Body of pancreas (tissue), 4 donors: ENCODE measurements around the gene BOD1. TPM values are rescaled to one million over a fixed set of nuclear protein-coding genes. Genes with fewer than 3 reads are reported as not detected.

Source experiments
- ATAC-seq: fragments of 150-250 bp; one replicate; pipeline ENCODE4 v1.9.1; 2016
- DNase-seq, 4 donors: peaks; one replicate each; pipeline ENCODE4 v3.0.0-alpha.2; 2019
- H3K27ac ChIP-seq, 4 donors: fragments of 200-600 bp; sonication (generic); 1 replicate in 3 of 4; 2 replicates in 1 of 4; pipeline versions ENCODE4 v1.5.1 to v1.6.1; 2016 to 2019; ENCODE audit warnings: mild to moderate bottlenecking in 1 of 4, mixed read lengths in 1 of 4, moderate library complexity in 1 of 4
- H3K27me3 ChIP-seq, 2 donors: fragments of 200-600 bp; sonication (generic); one replicate each; pipeline ENCODE4 v1.6.0; 2016; ENCODE audit warnings: mild to moderate bottlenecking in 1 of 2
- H3K36me3 ChIP-seq, 2 donors: fragments of 200-600 bp; sonication (generic); replicated peaks in 1 of 2; 2 replicates each; pipeline ENCODE4 v1.5.1; 2016; ENCODE audit warnings: low read depth in 2 of 2; ENCODE audit not compliant: insufficient read depth in 1 of 2
- H3K4me1 ChIP-seq: fragments of 200-600 bp; sonication (generic); one replicate; pipeline ENCODE4 v1.6.0; 2016
- H3K4me3 ChIP-seq, 2 donors: fragments of 200-600 bp; sonication (generic); 1 replicate in 1 of 2; 2 replicates in 1 of 2; pipeline ENCODE4 v1.5.1; 2016 to 2019
- H3K9me3 ChIP-seq, 3 donors: fragments of 200-600 bp; sonication (generic); 1 replicate in 2 of 3; 2 replicates in 1 of 3; pipeline ENCODE4 v1.5.1; 2016
- POLR2A ChIP-seq, 3 donors: fragments of 450-650 bp; IDR thresholded peaks; one replicate each; pipeline ENCODE4 v1.6.1; 2016; ENCODE audit warnings: antibody characterized with exemption in 3 of 3, mild to moderate bottlenecking in 2 of 3
- WGBS, 2 donors: methylation state at CpG; one replicate each; pipeline ENCODE4 v1.1.5; 2017; 5-methylcytosine and 5-hydroxymethylcytosine counted together
- intact Hi-C: fragments of 100-400 bp; cut with DNase I; formaldehyde crosslinking; loops from one replicate; pipeline ENCODE4 v1.15.1; 2023
- total RNA-seq, 2 donors: library from RNA; depleted of rRNA; stranded (reverse); fragments of >200 nt; gene quantifications; one replicate each; pipeline ENCODE4 v1.1.0, GENCODE V29; 2016
- TF ChIP-seq, protein P1 (sequence below), 7 experiments: fragments of 450-650 bp in 4 of 7; fragments of 200-600 bp in 3 of 7; sonication (generic) in 3 of 7; IDR thresholded peaks; one replicate each; pipeline ENCODE4 v1.5.1; 2016 to 2019; ENCODE audit warnings: antibody characterized with exemption in 7 of 7

Gene BOD1
- total RNA-seq, 2 donors from 2014 or later, result 32.7 to 36.9 TPM

DNA sequence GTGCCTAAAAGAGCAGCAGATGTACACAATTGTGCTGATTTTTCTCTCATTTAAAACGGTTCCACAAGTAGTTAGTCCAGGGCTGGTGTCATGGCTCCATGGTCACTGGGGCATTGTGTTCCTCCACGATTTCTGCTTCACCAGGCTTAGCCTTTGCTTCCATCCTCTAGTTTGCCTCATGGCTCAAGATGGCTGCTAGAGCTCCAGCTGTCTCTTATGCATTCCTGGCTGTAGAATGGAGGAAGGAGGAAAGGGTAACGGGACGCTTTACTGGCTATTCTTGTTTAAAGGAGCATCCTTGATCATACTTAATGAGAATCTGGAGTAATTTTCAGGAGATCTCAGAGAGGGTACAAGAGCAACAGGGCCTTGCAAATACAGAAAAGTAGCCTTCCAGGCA lies 47.7 kb downstream of the BOD1 start:
- Histone ChIP-seq H3K4me3 (no peak overlapping the region), H3K27ac (no peak overlapping the region), H3K9me3 (peaks cover 0 to 7% (median 0%) of the 10 kb centered on the region in 3 donors), H3K36me3 (no peaks in the 10 kb centered on the region), H3K27me3 (no peaks in the 10 kb centered on the region), H3K4me1 (peaks cover 7% of the 10 kb centered on the region)
- 71% methylated on average over 4 of the region's 4 CpGs for WGBS, 2 donors
- ATAC-seq (no peak), DNase-seq (no peak)
- intact Hi-C loops, result no loop called here
- TF ChIP-seq, protein P1, sequence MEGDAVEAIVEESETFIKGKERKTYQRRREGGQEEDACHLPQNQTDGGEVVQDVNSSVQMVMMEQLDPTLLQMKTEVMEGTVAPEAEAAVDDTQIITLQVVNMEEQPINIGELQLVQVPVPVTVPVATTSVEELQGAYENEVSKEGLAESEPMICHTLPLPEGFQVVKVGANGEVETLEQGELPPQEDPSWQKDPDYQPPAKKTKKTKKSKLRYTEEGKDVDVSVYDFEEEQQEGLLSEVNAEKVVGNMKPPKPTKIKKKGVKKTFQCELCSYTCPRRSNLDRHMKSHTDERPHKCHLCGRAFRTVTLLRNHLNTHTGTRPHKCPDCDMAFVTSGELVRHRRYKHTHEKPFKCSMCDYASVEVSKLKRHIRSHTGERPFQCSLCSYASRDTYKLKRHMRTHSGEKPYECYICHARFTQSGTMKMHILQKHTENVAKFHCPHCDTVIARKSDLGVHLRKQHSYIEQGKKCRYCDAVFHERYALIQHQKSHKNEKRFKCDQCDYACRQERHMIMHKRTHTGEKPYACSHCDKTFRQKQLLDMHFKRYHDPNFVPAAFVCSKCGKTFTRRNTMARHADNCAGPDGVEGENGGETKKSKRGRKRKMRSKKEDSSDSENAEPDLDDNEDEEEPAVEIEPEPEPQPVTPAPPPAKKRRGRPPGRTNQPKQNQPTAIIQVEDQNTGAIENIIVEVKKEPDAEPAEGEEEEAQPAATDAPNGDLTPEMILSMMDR (IDR thresholded peaks at IDR 0.05), result no peak
- no peak for TF ChIP-seq POLR2A (IDR thresholded peaks at IDR 0.05)

DNA sequence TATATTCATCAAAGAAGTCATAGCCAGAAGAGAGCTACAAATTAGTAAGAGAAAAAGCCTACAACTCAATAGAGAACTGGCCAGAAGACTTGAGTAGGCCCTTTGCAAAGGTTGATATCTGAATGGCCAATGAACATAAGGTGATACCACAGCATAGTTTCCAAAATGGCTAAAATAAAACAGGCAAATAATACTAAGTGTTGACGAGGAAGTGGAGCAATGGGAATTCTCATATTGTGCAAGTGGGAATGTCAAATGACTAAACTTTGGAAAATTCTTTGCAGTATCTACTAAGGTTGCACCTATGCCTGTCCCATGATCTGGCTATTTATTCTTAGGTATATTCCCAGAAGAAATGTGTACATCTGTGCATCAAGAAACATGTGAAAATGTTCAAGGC lies 48.3 kb downstream of the BOD1 start:
- Histone ChIP-seq H3K4me3 (no peak overlapping the region), H3K36me3 (no peaks in the 10 kb centered on the region), H3K27me3 (no peaks in the 10 kb centered on the region), H3K9me3 (peaks cover 0 to 7% (median 0%) of the 10 kb centered on the region in 3 donors), H3K27ac (no peak overlapping the region), H3K4me1 (peaks cover 7% of the 10 kb centered on the region)
- no peak for DNase-seq
- TF ChIP-seq, protein P1 (IDR thresholded peaks at IDR 0.05), result no peak
- no peak for TF ChIP-seq POLR2A (IDR thresholded peaks at IDR 0.05)
- ATAC-seq, result no peak
- WGBS, 2 donors, result 87 to 88% methylated on average over 1 of the region's 1 CpG
- intact Hi-C loops, result no loop called here

DNA sequence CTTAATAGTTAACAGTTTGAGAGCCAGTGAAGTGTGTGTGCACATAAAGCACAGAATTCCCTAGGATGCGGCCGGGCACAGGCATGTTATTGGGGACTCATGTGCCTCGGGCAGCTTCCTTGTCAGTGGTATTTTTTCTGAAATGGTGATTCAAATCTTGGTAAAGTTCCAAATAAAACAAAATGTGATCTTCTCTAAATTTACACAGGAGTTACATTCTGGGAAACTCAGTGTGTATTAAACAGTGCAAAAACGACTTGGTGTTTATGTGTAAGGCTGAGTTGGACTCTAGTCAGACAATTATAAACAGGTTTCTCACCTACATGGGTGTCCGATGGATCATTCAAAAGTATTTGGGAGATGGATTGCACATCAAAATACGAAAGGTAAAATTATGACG lies 48.9 kb downstream of the BOD1 start:
- peaks cover 0 to 7% (median 0%) of the 10 kb centered on the region in 3 donors for H3K9me3 ChIP-seq
- H3K4me1 ChIP-seq, result peaks cover 1% of the 10 kb centered on the region
- no peaks in the 10 kb centered on the region for H3K27me3 ChIP-seq
- no peak overlapping the region for H3K27ac ChIP-seq
- 59 to 69% methylated on average over 7 of the region's 7 CpGs for WGBS, 2 donors
- H3K4me3 ChIP-seq, result no peak overlapping the region
- no peaks in the 10 kb centered on the region for H3K36me3 ChIP-seq
- no peak for TF ChIP-seq POLR2A (IDR thresholded peaks at IDR 0.05)
- TF ChIP-seq, protein P1 (IDR thresholded peaks at IDR 0.05), result no peak
- DNase-seq (no peak), ATAC-seq (no peak)
- intact Hi-C loops, result no loop called here

DNA sequence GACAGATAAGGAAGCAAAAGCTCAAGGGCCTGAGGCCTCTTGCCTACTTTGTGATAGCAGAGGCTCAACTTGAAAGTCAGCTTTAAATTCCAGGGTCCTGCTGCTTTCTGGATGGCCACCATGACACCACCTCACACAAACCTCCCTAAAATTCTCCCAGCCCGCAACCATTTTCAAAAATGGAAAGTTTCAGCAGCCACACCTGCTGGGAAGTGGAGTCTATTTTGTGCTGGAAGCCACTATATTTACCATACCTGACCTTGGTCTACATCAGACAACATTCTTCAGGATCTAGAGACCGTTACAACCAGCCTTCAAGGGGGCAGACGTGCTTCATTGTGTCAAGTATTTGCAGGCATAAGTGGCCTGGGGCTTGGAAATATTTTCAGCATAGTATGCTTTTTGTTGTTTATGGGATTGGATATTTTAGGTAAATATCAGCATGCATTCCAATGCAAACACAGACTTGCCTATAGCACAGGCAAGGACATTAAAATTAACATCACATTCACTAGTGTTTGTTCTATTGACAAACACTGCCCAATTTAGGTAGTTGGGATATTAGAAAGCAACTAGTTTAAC lies 50.9 kb downstream of the BOD1 start:
- no peak for TF ChIP-seq POLR2A (IDR thresholded peaks at IDR 0.05)
- TF ChIP-seq, protein P1 (IDR thresholded peaks at IDR 0.05), result no peak
- no peaks in the 10 kb centered on the region for H3K4me1 ChIP-seq
- DNase-seq (no peak), ATAC-seq (no peak)
- 61 to 75% methylated on average over 3 of the region's 3 CpGs for WGBS, 2 donors
- no peaks in the 10 kb centered on the region for H3K36me3 ChIP-seq
- peaks cover 0 to 5% of the 10 kb centered on the region in 2 donors for H3K27me3 ChIP-seq
- H3K9me3 ChIP-seq, result peaks cover 0 to 11% (median 0%) of the 10 kb centered on the region in 3 donors
- intact Hi-C loops, result no loop called here
- no peak overlapping the region for H3K27ac ChIP-seq
- H3K4me3 ChIP-seq, result no peak overlapping the region

DNA sequence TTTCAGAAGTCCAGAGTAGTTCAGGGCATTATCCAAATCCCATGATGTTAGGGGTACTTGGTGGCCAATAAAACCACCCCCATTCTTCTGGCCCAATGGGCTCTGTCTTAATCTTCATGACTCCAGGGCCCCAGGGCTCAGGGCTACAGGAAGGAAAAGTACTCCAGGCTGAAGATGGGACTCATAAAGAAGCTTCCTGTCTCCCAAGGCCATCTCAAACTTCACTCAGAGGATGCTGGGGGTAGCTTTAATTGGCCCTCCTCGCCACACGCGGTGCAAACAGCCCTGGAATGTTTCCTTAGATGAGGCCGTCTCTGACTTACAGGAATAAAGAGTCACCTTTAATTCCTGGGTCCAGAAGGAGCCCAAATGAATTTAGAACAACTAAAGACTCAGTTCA lies 52.3 kb downstream of the BOD1 start:
- Histone ChIP-seq H3K27ac (no peak overlapping the region), H3K9me3 (peaks cover 0 to 21% (median 0%) of the 10 kb centered on the region in 3 donors), H3K36me3 (no peaks in the 10 kb centered on the region), H3K4me3 (no peak overlapping the region), H3K4me1 (no peaks in the 10 kb centered on the region), H3K27me3 (peaks cover 0 to 5% of the 10 kb centered on the region in 2 donors)
- ATAC-seq (no peak), DNase-seq (no peak)
- intact Hi-C loops, result no loop called here
- TF ChIP-seq, protein P1 (IDR thresholded peaks at IDR 0.05), result no peak
- TF ChIP-seq POLR2A (IDR thresholded peaks at IDR 0.05), result no peak
- 44 to 48% methylated on average over 4 of the region's 4 CpGs for WGBS, 2 donors
